C4-2B (cell line): Measurements from ENCODE around the gene CNP.

Source experiments
- H3K27ac ChIP-seq: fragments of 450-650 bp; 2 replicates; pipeline ENCODE4 v1.5.1; 2017
- CTCF ChIP-seq: fragments of 450-650 bp; conservative IDR thresholded peaks from 2 replicates; pipeline ENCODE4 v1.5.1; 2017; ENCODE audit warnings: mild to moderate bottlenecking
- ZFX ChIP-seq: fragments of 450-650 bp; IDR thresholded peaks from 2 replicates; pipeline ENCODE4 v1.6.1; 2017

CNP gene

GRCh38 chr17:42016411-42016831, 49.8 kb downstream of the CNP start:
- H3K27ac ChIP-seq: peak overlapping the region; percentile 96
- TF ChIP-seq CTCF (no peak), ZFX (no peak)

GRCh38 chr17:42016941-42017865, 50.6 kb downstream of the CNP start, which contains the start of gene DNAJC7:
Gene DNAJC7, minus strand, starts transcription at chr17:42017439. Its CDS starts 23 bp downstream, at chr17:42017416.
- TF ChIP-seq ZFX (peak; percentile 42; the same call in 1 of the 2 replicates), CTCF (no peak)

GRCh38 chr17:42017866-42018200, 51.2 kb downstream of the CNP start:
- TF ChIP-seq CTCF (no peak), ZFX (no peak)

More at GRCh38 chr17:42016941-42017865, 50.6 kb downstream of the CNP start, which contains the start of gene DNAJC7:
- peak within 1 kb of the TSS; percentile 96 for H3K27ac ChIP-seq

GRCh38 chr17:42018339-42018738, 51.7 kb downstream of the CNP start:
- TF ChIP-seq CTCF: no peak
- no peak for TF ChIP-seq ZFX

More at GRCh38 chr17:42017866-42018200, 51.2 kb downstream of the CNP start:
- H3K27ac ChIP-seq: peak overlapping the region; percentile 96

DNA sequence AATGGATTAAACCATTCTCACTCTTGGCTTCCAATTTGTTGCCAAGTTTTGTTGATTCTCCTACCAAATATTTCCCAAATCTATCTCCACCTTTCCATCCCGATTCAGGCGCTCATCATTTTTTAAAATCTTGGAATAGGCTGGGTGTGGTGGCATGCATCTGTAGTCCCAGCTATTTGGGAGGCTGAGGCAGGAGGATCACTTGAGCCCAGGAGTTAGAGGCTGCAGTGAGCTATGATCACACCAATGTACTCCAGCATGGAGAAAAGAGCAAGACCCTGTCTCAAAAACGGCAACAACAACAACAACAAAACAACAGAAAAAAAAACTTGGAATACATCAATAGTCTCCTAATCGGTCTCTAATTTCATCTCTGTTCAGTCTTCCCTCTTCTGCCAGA, 52.4 kb downstream of the CNP start:
- TF ChIP-seq ZFX (no peak), CTCF (no peak)
- no peak overlapping the region for H3K27ac ChIP-seq

More at GRCh38 chr17:42018339-42018738, 51.7 kb downstream of the CNP start:
- H3K27ac ChIP-seq: peak overlapping the region; percentile 96

- TF ChIP-seq ZFX (no peak), CTCF (peak; percentile 99)
- peak within 1 kb of the TSS; percentile 79 for H3K27ac ChIP-seq
Observed at GRCh38 chr17:42019509-42020404, 53.2 kb downstream of the CNP start, which contains the start of gene NKIRAS2. Gene NKIRAS2, plus strand, starts transcription at chr17:42020090. Its CDS starts 1,488 bp downstream, at chr17:42021578.

- peak overlapping the region; percentile 79 for H3K27ac ChIP-seq
Observed at GRCh38 chr17:42020845-42021244, 54.2 kb downstream of the CNP start.
